Hepatic stellate cell (primary cell): ENCODE data around the gene HLA-G.
"Not testable (repeated sequence)": the region's sequence is repeated elsewhere in the genome, so short reads cannot be mapped to it uniquely, and the experiment has no call there.

Experiments
- DNase-seq: peaks from one replicate; pipeline ENCODE4 v3.0.0; 2011; ENCODE audit warnings: low spot score

The HLA-G gene

DNA sequence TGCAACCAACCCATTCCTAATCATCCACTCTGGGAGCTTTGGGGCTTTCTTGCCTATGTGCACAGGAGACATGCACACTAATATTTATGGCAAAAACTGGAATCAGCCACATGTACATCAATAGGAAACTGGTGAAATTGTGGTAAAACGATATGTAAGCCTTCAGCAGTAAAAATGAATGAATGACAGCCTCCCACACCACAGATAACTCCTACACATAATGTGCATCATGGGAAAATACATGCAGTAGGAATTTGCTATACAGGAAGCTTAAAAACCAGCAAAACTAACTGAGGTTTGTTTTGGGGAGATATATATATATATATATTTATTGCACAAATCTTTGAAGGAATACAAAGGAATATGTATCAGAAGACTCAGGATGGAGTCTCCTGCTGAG, 47.6 kb downstream of the HLA-G start:
- no peak for DNase-seq

DNA sequence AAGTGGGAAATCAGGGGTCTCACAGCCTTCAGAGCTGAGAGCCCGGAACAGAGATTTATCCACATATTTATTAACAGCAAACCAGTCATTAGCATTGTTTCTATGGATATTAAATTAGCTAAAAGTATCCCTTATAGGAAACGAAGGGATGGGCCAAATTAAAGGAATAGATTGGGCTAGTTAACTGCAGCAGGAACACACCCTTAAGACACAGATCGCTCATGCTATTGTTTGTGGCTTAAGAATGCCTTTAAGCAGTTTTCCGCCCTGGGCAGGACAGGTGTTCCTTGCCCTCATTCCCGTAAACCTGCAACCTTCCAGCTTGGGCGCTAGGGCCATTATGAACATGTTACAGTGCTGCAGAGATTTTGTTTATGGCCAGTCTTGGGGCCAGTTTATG, 48.1 kb downstream of the HLA-G start:
- not testable (repeated sequence) for DNase-seq
